ENCODE data around the gene DAAM1. TPM values are rescaled to one million over a fixed set of nuclear protein-coding genes. Genes with fewer than 3 reads are reported as not detected.

DAAM1 gene
- total and polyA plus RNA-seq, 8 donors: 5.8 to 204 (median 31.3) TPM

GRCh38 chr14:59292921-59293534 is 104.6 kb downstream of the DAAM1 start:
- peaks cover 0 to 21% (median 16%) of the 10 kb centered on the region in 4 donors for H3K36me3 ChIP-seq
- intact Hi-C loops (cut with DNase I; ENCODE audit: low total_unique reads): no loop called here
- WGBS, 5 donors: 85 to 97% (median 94%) methylated on average over 4 of the region's 4 CpGs
- H3K27me3 ChIP-seq: no peaks in the 10 kb centered on the region
- DNase-seq: no peak
- H3K27ac ChIP-seq: no peak overlapping the region
- H3K9me3 ChIP-seq: no peaks in the 10 kb centered on the region
- H3K4me1 ChIP-seq: peaks cover 0 to 36% (median 23%) of the 10 kb centered on the region in 4 donors
- TF ChIP-seq CTCF (IDR thresholded peaks at IDR 0.05) (no peak), POLR2AphosphoS5 (IDR thresholded peaks at IDR 0.05) (no peak), POLR2A (IDR thresholded peaks at IDR 0.05) (no peak), EP300 (IDR thresholded peaks at IDR 0.05) (no peak)
- no peak overlapping the region for H3K4me3 ChIP-seq

GRCh38 chr14:59293935-59294661 is 105.6 kb downstream of the DAAM1 start:
- WGBS, 5 donors: 67 to 78% (median 77%) methylated on average over 8 of the region's 8 CpGs
- intact Hi-C loops (cut with DNase I; ENCODE audit: low total_unique reads): no loop called here
- Histone ChIP-seq H3K36me3 (peaks cover 0 to 21% (median 16%) of the 10 kb centered on the region in 4 donors), H3K9me3 (no peaks in the 10 kb centered on the region), H3K27ac (peak overlapping the region in 3 of 5 donors; percentile 56 to 60 (median 58)), H3K4me1 (peaks cover 0 to 36% (median 23%) of the 10 kb centered on the region in 4 donors), H3K27me3 (no peaks in the 10 kb centered on the region), H3K4me3 (no peak overlapping the region)
- TF ChIP-seq POLR2A (IDR thresholded peaks at IDR 0.05): no peak
- no peak for TF ChIP-seq EP300 (IDR thresholded peaks at IDR 0.05)
- no peak for TF ChIP-seq POLR2AphosphoS5 (IDR thresholded peaks at IDR 0.05)
- no peak for TF ChIP-seq CTCF (IDR thresholded peaks at IDR 0.05)
- DNase-seq: peak in 1 of 2 donors; percentile 46

GRCh38 chr14:59294662-59294992 is 106.2 kb downstream of the DAAM1 start:
- peak in 1 of 2 donors; percentile 70 for DNase-seq
- Histone ChIP-seq H3K4me3 (no peak overlapping the region), H3K36me3 (peaks cover 0 to 21% (median 16%) of the 10 kb centered on the region in 4 donors), H3K9me3 (no peaks in the 10 kb centered on the region), H3K27ac (peak overlapping the region in 3 of 5 donors; percentile 56 to 60 (median 58)), H3K4me1 (peaks cover 0 to 36% (median 23%) of the 10 kb centered on the region in 4 donors), H3K27me3 (no peaks in the 10 kb centered on the region)
- TF ChIP-seq EP300 (IDR thresholded peaks at IDR 0.05) (no peak), POLR2A (IDR thresholded peaks at IDR 0.05) (no peak), CTCF (IDR thresholded peaks at IDR 0.05) (no peak), POLR2AphosphoS5 (IDR thresholded peaks at IDR 0.05) (no peak)
- intact Hi-C loops (cut with DNase I; ENCODE audit: low total_unique reads): no loop called here
- 17 to 45% (median 28%) methylated on average over 1 of the region's 1 CpG for WGBS, 5 donors

- Histone ChIP-seq H3K4me1 (peaks cover 0 to 36% (median 23%) of the 10 kb centered on the region in 4 donors), H3K27ac (no peak overlapping the region), H3K4me3 (no peak overlapping the region), H3K36me3 (peaks cover 0 to 18% (median 15%) of the 10 kb centered on the region in 4 donors), H3K9me3 (no peaks in the 10 kb centered on the region), H3K27me3 (no peaks in the 10 kb centered on the region)
- TF ChIP-seq EP300 (IDR thresholded peaks at IDR 0.05) (no peak), POLR2AphosphoS5 (IDR thresholded peaks at IDR 0.05) (no peak), POLR2A (IDR thresholded peaks at IDR 0.05) (no peak)
- intact Hi-C loops (cut with DNase I; ENCODE audit: low total_unique reads): no loop called here
- no peak for DNase-seq
These were observed 107.5 kb downstream of the DAAM1 start for GRCh38 chr14:59295951-59296350.
